ENCODE measurements around the gene DPYSL3. TPM values are rescaled to one million over a fixed set of nuclear protein-coding genes. Genes with fewer than 3 reads are reported as not detected.

The DPYSL3 gene
- total RNA-seq (2022): 8.2 and 8.9 TPM in 2 replicates
- Bru-seq, nascent RNA: percentile 40 among the genes with signal in this experiment
- percentile 31 among the genes with signal in this experiment for BruChase-seq, experiment 1, labeled RNA remaining after a 6-hour chase
- BruChase-seq, experiment 2, labeled RNA remaining after a 2-hour chase: percentile 28 among the genes with signal in this experiment
- long read RNA-seq, full-length matches to known transcripts: 6 of 11 reads
- long read RNA-seq, partial matches to known transcripts: 1 of 11 reads
- long read RNA-seq, other reads (novel, unspliced or antisense): 4 of 11 reads

- BruUV-seq (replicated peaks): no TSS peak
- intact Hi-C loops (cut with micrococcal nuclease): loop anchor here (2.0 to 5.0 kb wide), 2 partner anchors 47 to 67 kb away; no protein-coding TSS in a partner anchor
- H3K27me3 Mint-ChIP-seq (ENCODE audit: insufficient read depth, unreplicated experiment): peaks cover 32% of the 10 kb centered on the region
- H3K9me3 Mint-ChIP-seq (ENCODE audit: unreplicated experiment): no peaks in the 10 kb centered on the region
- peak; percentile 69 for DNase-seq (ENCODE audit: unreplicated experiment)
- ChIA-PET POLR2A (interaction anchor here (0.7 to 1.0 kb wide), 5 partner anchors 9 to 263 kb away, joined by 3 to 5 read pairs (median 3); no protein-coding TSS in a partner anchor), CTCF (interaction anchor here (0.6 to 2.5 kb wide), 17 partner anchors 11 to 501 kb away, joined by 3 to 15 read pairs (median 4); no protein-coding TSS in a partner anchor)
- peaks cover 14% of the 10 kb centered on the region for H3K4me1 Mint-ChIP-seq (ENCODE audit: insufficient read depth, unreplicated experiment)
- H3K36me3 Mint-ChIP-seq (ENCODE audit: insufficient read depth, unreplicated experiment): no peaks in the 10 kb centered on the region
- peak within 1 kb of the TSS; percentile 21 for H3K27ac Mint-ChIP-seq (ENCODE audit: low read depth, unreplicated experiment)
- peak within 1 kb of the TSS; percentile 73 for H3K4me3 Mint-ChIP-seq (ENCODE audit: unreplicated experiment)
- TF ChIP-seq CTCF (IDR thresholded peaks at IDR 0.05; ENCODE audit: unreplicated experiment): peak; percentile 25
These were observed at the start of gene DPYSL3 for GRCh38 chr5:147509710-147510651. Gene DPYSL3, minus strand, starts transcription at chr5:147510068. Its CDS starts 210 bp downstream, at chr5:147509858.

- ChIA-PET POLR2A (no interaction called here), CTCF (interaction anchor here (0.6 to 15.3 kb wide), 21 partner anchors 11 to 552 kb away, joined by 3 to 156 read pairs (median 4); partner anchors contain the start of gene DPYSL3)
- H3K4me1 Mint-ChIP-seq (ENCODE audit: insufficient read depth, unreplicated experiment): peaks cover 5% of the 10 kb centered on the region
- H3K27me3 Mint-ChIP-seq (ENCODE audit: insufficient read depth, unreplicated experiment): no peaks in the 10 kb centered on the region
- H3K27ac Mint-ChIP-seq (ENCODE audit: low read depth, unreplicated experiment): no peak overlapping the region
- intact Hi-C loops (cut with micrococcal nuclease): loop anchor here (1.0 to 5.0 kb wide), 6 partner anchors 52 to 335 kb away; no protein-coding TSS in a partner anchor
- DNase-seq (ENCODE audit: unreplicated experiment): peak; percentile 74
- no peak overlapping the region for H3K4me3 Mint-ChIP-seq (ENCODE audit: unreplicated experiment)
- TF ChIP-seq CTCF (IDR thresholded peaks at IDR 0.05; ENCODE audit: unreplicated experiment): peak; percentile 81
- peaks cover 4% of the 10 kb centered on the region for H3K36me3 Mint-ChIP-seq (ENCODE audit: insufficient read depth, unreplicated experiment)
- no TSS peak for BruUV-seq (replicated peaks)
- H3K9me3 Mint-ChIP-seq (ENCODE audit: unreplicated experiment): no peaks in the 10 kb centered on the region
These were observed 49.0 kb upstream of the DPYSL3 start for GRCh38 chr5:147558826-147559225.

- H3K4me3 Mint-ChIP-seq (ENCODE audit: unreplicated experiment): no peak overlapping the region
- H3K36me3 Mint-ChIP-seq (ENCODE audit: insufficient read depth, unreplicated experiment): peaks cover 4% of the 10 kb centered on the region
- POLR2A ChIA-PET: interaction anchor here (0.6 kb wide), 1 partner anchor 75 kb away, joined by 4 read pairs; no protein-coding TSS in a partner anchor
- no peak overlapping the region for H3K27ac Mint-ChIP-seq (ENCODE audit: low read depth, unreplicated experiment)
- TF ChIP-seq CTCF (IDR thresholded peaks at IDR 0.05; ENCODE audit: unreplicated experiment): no peak
- no peaks in the 10 kb centered on the region for H3K27me3 Mint-ChIP-seq (ENCODE audit: insufficient read depth, unreplicated experiment)
- BruUV-seq (replicated peaks): no TSS peak
- CTCF ChIA-PET: interaction anchor here (0.6 to 15.3 kb wide), 16 partner anchors 10 to 1070 kb away, joined by 3 to 156 read pairs (median 4); no protein-coding TSS in a partner anchor
- no peaks in the 10 kb centered on the region for H3K9me3 Mint-ChIP-seq (ENCODE audit: unreplicated experiment)
- intact Hi-C loops (cut with micrococcal nuclease): loop anchor here (5.0 kb wide), 1 partner anchor 51 kb away; no protein-coding TSS in a partner anchor
- peaks cover 7% of the 10 kb centered on the region for H3K4me1 Mint-ChIP-seq (ENCODE audit: insufficient read depth, unreplicated experiment)
- no peak for DNase-seq (ENCODE audit: unreplicated experiment)
These were observed 48.2 kb upstream of the DPYSL3 start for GRCh38 chr5:147557876-147558745.
